Fibroblast of pulmonary artery (primary cell): ENCODE measurements around the gene CCDC127.
"Not testable (repeated sequence)": the region's sequence is repeated elsewhere in the genome, so short reads cannot be mapped to it uniquely, and the experiment has no call there.

Experiments
- DNase-seq: peaks from one replicate; pipeline ENCODE4 v3.0.0-alpha.2; 2010; ENCODE audit warnings: low read depth
- H3K4me3 ChIP-seq: replicated peaks from 2 replicates; pipeline ENCODE4 v1.5.1; 2011; ENCODE audit warnings: low read depth, mild to moderate bottlenecking, control low read depth, low read length, moderate library complexity
- CTCF ChIP-seq: IDR thresholded peaks from 2 replicates; pipeline ENCODE4 v1.5.1; 2011; ENCODE audit warnings: mild to moderate bottlenecking, control low read depth, low read length, inconsistent platforms; ENCODE audit errors: missing control alignments

Gene CCDC127

GRCh38 chr5:217494-218456 lies at the start of gene CCDC127, which contains the start of gene SDHA:
TSS of gene CCDC127 (minus strand) at chr5:218153. CDS start at chr5:216849, 1,304 bp downstream.
TSS of gene SDHA (plus strand) at chr5:218320. CDS start at chr5:218356, 36 bp downstream.
- peak; percentile 25 for TF ChIP-seq CTCF
- H3K4me3 ChIP-seq = peak within 1 kb of the TSS; percentile 89
- peak; percentile 93 for DNase-seq

GRCh38 chr5:267716-268115 lies 49.8 kb upstream of the CCDC127 start:
- DNase-seq = no peak
- no peak for TF ChIP-seq CTCF
- H3K4me3 ChIP-seq = no peak overlapping the region

GRCh38 chr5:266311-267026 lies 48.5 kb upstream of the CCDC127 start:
- DNase-seq, H3K4me3 ChIP-seq: not testable (repeated sequence)

GRCh38 chr5:264338-264737 lies 46.4 kb upstream of the CCDC127 start:
- H3K4me3 ChIP-seq = no peak overlapping the region
- no peak for DNase-seq
- TF ChIP-seq CTCF = no peak

GRCh38 chr5:263275-263974 lies 45.5 kb upstream of the CCDC127 start:
- H3K4me3 ChIP-seq = not testable (repeated sequence)
- DNase-seq = peak; percentile 98

- DNase-seq = no peak
- no peak for TF ChIP-seq CTCF
- no peak overlapping the region for H3K4me3 ChIP-seq
Measured at GRCh38 chr5:257148-257547, 39.2 kb upstream of the CCDC127 start.

GRCh38 chr5:256347-256746 lies 38.4 kb upstream of the CCDC127 start:
- H3K4me3 ChIP-seq, DNase-seq: not testable (repeated sequence)

- DNase-seq, H3K4me3 ChIP-seq: not testable (repeated sequence)
Measured at GRCh38 chr5:255116-255515, 37.2 kb upstream of the CCDC127 start.

- DNase-seq, H3K4me3 ChIP-seq: not testable (repeated sequence)
Measured at GRCh38 chr5:254322-254721, 36.4 kb upstream of the CCDC127 start.
